Esophagus muscularis mucosa (tissue), 4 donors: ENCODE data around the gene RAB25.

ENCODE experiments used
- CTCF ChIP-seq, 3 experiments: fragments of 200-600 bp in 2 of 3; fragments of 450-650 bp in 1 of 3; sonication (generic) in 2 of 3; IDR thresholded peaks; one replicate each; pipeline ENCODE4 v1.5.1; 2017 to 2019; ENCODE audit warnings: antibody characterized with exemption in 3 of 3, mild to moderate bottlenecking in 2 of 3, moderate library complexity in 1 of 3
- EP300 ChIP-seq: sonication (generic); formaldehyde crosslinking; IDR thresholded peaks from one replicate; pipeline ENCODE4 v1.6.1; 2017; ENCODE audit warnings: antibody characterized with exemption
- POLR2A ChIP-seq: fragments of 450-650 bp; IDR thresholded peaks from one replicate; pipeline ENCODE4 v1.6.1; 2017; ENCODE audit warnings: antibody characterized with exemption, moderate library complexity, mild to moderate bottlenecking, low read depth
- POLR2AphosphoS5 ChIP-seq, 2 donors: sonication (generic); formaldehyde crosslinking; IDR thresholded peaks; one replicate each; pipeline ENCODE4 v1.6.1; 2017; ENCODE audit warnings: antibody characterized with exemption in 2 of 2

- TF ChIP-seq CTCF (IDR thresholded peaks at IDR 0.05) (no peak), POLR2A (no peak), EP300 (no peak), POLR2AphosphoS5 (IDR thresholded peaks at IDR 0.05) (peak in 1 of 2 donors; percentile 30)
Observed at GRCh38 chr1:156104861-156105832, 44.2 kb downstream of the RAB25 start.
